Esophagus muscularis mucosa (tissue), 3 donors: ENCODE results near the gene ATP6AP1.

ENCODE experiments used
- EP300 ChIP-seq: sonication (generic); formaldehyde crosslinking; IDR thresholded peaks from one replicate; pipeline ENCODE4 v1.6.1; 2017; ENCODE audit warnings: antibody characterized with exemption
- TF ChIP-seq, protein P1 (sequence below), 3 experiments: fragments of 200-600 bp in 2 of 3; fragments of 450-650 bp in 1 of 3; sonication (generic) in 2 of 3; IDR thresholded peaks; one replicate each; pipeline ENCODE4 v1.5.1; 2017 to 2019; ENCODE audit warnings: antibody characterized with exemption in 3 of 3, mild to moderate bottlenecking in 2 of 3, moderate library complexity in 1 of 3

DNA sequence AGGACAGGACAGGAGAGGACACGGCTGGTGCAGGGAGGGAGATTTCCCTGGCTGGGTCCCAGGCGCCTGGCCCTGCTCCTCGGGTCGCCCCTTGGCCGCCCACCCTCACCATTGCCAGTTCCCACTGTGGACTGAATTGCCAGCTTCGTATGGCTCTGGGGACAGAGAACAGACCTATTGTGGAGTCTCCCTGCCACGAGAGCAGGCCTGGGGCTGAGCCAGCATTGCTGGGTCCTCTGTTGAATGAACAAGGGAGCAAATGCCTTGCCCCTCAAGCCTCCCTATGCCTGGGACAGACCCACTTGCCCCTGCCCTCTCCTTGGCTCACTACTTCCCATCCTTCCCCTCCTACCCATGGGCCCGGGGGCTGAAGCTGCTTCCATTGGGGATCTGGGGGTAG lies 33.9 kb downstream of the ATP6AP1 start:
- TF ChIP-seq, protein P1, sequence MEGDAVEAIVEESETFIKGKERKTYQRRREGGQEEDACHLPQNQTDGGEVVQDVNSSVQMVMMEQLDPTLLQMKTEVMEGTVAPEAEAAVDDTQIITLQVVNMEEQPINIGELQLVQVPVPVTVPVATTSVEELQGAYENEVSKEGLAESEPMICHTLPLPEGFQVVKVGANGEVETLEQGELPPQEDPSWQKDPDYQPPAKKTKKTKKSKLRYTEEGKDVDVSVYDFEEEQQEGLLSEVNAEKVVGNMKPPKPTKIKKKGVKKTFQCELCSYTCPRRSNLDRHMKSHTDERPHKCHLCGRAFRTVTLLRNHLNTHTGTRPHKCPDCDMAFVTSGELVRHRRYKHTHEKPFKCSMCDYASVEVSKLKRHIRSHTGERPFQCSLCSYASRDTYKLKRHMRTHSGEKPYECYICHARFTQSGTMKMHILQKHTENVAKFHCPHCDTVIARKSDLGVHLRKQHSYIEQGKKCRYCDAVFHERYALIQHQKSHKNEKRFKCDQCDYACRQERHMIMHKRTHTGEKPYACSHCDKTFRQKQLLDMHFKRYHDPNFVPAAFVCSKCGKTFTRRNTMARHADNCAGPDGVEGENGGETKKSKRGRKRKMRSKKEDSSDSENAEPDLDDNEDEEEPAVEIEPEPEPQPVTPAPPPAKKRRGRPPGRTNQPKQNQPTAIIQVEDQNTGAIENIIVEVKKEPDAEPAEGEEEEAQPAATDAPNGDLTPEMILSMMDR (IDR thresholded peaks at IDR 0.05) = no peak
- TF ChIP-seq EP300 = no peak
